K562 (cell line): ENCODE measurements around the gene GIMAP8. TPM values are rescaled to one million over a fixed set of nuclear protein-coding genes. Genes with fewer than 3 reads are reported as not detected.

Source experiments
- CAMTA2 ChIP-seq: fragments of 250-450 bp; sonication (Bioruptor Pico); conservative IDR thresholded peaks from 2 replicates; pipeline ENCODE4 v1.5.1; 2022
- EGR1 ChIP-seq: fragments of 450-650 bp; conservative IDR thresholded peaks from 2 replicates; pipeline ENCODE4 v1.6.1; 2017; ENCODE audit warnings: mild to moderate bottlenecking
- MCM3 ChIP-seq: fragments of 450-650 bp; IDR thresholded peaks from 2 replicates; pipeline ENCODE4 v1.6.1; 2016
- SPI1 ChIP-seq: IDR thresholded peaks from 2 replicates; pipeline ENCODE4 v1.6.1; 2011; ENCODE audit warnings: low read depth, low read length, control low read depth, borderline replicate concordance
- SRSF7 ChIP-seq: fragments of 200-400 bp; formaldehyde crosslinking; optimal IDR thresholded peaks from 2 replicates; pipeline ENCODE3; 2017; ENCODE audit warnings: mild to moderate bottlenecking, low read depth, low read length
- TCF3 ChIP-seq: sonication (generic); formaldehyde crosslinking; IDR thresholded peaks from 2 replicates; pipeline ENCODE4 v1.4.0; 2020; ENCODE audit warnings: mild to moderate bottlenecking, missing genetic modification reagents
- ZFP30 ChIP-seq: fragments of 250-450 bp; sonication (Bioruptor Pico); IDR thresholded peaks from 2 replicates; pipeline ENCODE4 v1.8.0; 2022; ENCODE audit warnings: moderate library complexity, mild to moderate bottlenecking, inconsistent platforms, borderline replicate concordance
- ZNF316 ChIP-seq: fragments of 450-650 bp; IDR thresholded peaks from 2 replicates; pipeline ENCODE4 v1.6.1; 2016
- ZNF707 ChIP-seq: fragments of 250-450 bp; sonication (Bioruptor Pico); conservative IDR thresholded peaks from 2 replicates; pipeline ENCODE4 v1.8.0; 2022; ENCODE audit warnings: inconsistent platforms, mild to moderate bottlenecking, moderate library complexity
- polyA plus RNA-seq, 8 experiments: library from polyadenylated mRNA; depleted of rRNA in 4 of 8; stranded (reverse) in 5 of 8; unstranded in 3 of 8; fragments of >200 nt; fragmentation: Nextera tagmentation in 2 of 8; fragmentation: Illumina TruSeq in 1 of 8; extraction: Ambion mirVana in 2 of 8; extraction: Trizol in 1 of 8; gene quantifications; 2 replicates each; pipeline versions ENCODE4 v1.2.1 to v1.2.3, GENCODE V29; 2011 to 2014; ENCODE audit warnings: inconsistent platforms in 1 of 8, missing spikeins in 1 of 8
- total RNA-seq, 7 experiments: library from RNA; depleted of rRNA in 6 of 7; stranded (reverse); fragments of >200 nt in 6 of 7; fragmentation: Illumina TruSeq in 2 of 7; extraction: Trizol in 2 of 7; gene quantifications; 2 replicates each; pipeline versions ENCODE4 v1.2.1 to v1.2.3, GENCODE V29; 2011 to 2021; ENCODE audit warnings: low replicate concordance in 1 of 7
- TF ChIP-seq, protein P1 (sequence below), 2 experiments: fragments of 450-650 bp in 1 of 2; sonication (generic) in 1 of 2; formaldehyde crosslinking in 1 of 2; IDR thresholded peaks; 2 replicates each; pipeline versions ENCODE4 v1.7.1 to v1.9.0; 2016 to 2022; ENCODE audit warnings: inconsistent platforms in 1 of 2, mild to moderate bottlenecking in 1 of 2, missing genetic modification reagents in 1 of 2
- TF ChIP-seq, protein P2 (sequence below): fragments of 250-450 bp; sonication (Bioruptor Pico); IDR thresholded peaks from 2 replicates; pipeline ENCODE4 v1.8.0; 2021; ENCODE audit warnings: moderate library complexity, mild to moderate bottlenecking, inconsistent platforms
- TF ChIP-seq, protein P3 (sequence below): fragments of 250-450 bp; sonication (Bioruptor Pico); IDR thresholded peaks from 2 replicates; pipeline ENCODE4 v1.8.0; 2022; ENCODE audit warnings: inconsistent platforms

Gene GIMAP8
- total and polyA plus RNA-seq, 9 of the 15 experiments (the other 6 are each of a cell fraction or from before 2014, with no cell fraction given) = not detected

- TF ChIP-seq, protein P1, sequence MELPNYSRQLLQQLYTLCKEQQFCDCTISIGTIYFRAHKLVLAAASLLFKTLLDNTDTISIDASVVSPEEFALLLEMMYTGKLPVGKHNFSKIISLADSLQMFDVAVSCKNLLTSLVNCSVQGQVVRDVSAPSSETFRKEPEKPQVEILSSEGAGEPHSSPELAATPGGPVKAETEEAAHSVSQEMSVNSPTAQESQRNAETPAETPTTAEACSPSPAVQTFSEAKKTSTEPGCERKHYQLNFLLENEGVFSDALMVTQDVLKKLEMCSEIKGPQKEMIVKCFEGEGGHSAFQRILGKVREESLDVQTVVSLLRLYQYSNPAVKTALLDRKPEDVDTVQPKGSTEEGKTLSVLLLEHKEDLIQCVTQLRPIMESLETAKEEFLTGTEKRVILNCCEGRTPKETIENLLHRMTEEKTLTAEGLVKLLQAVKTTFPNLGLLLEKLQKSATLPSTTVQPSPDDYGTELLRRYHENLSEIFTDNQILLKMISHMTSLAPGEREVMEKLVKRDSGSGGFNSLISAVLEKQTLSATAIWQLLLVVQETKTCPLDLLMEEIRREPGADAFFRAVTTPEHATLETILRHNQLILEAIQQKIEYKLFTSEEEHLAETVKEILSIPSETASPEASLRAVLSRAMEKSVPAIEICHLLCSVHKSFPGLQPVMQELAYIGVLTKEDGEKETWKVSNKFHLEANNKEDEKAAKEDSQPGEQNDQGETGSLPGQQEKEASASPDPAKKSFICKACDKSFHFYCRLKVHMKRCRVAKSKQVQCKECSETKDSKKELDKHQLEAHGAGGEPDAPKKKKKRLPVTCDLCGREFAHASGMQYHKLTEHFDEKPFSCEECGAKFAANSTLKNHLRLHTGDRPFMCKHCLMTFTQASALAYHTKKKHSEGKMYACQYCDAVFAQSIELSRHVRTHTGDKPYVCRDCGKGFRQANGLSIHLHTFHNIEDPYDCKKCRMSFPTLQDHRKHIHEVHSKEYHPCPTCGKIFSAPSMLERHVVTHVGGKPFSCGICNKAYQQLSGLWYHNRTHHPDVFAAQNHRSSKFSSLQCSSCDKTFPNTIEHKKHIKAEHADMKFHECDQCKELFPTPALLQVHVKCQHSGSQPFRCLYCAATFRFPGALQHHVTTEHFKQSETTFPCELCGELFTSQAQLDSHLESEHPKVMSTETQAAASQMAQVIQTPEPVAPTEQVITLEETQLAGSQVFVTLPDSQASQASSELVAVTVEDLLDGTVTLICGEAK (IDR thresholded peaks at IDR 0.05) = peak; percentile 38
- TF ChIP-seq, protein P1 (CRISPR knock-in tag; IDR thresholded peaks at IDR 0.05) = no peak; the same call in 1 of the 2 replicates
- no peak for TF ChIP-seq CAMTA2
- TF ChIP-seq ZNF316 = peak; percentile 21; the same call in 1 of the 2 replicates
- no peak for TF ChIP-seq SPI1
- TF ChIP-seq TCF3 (CRISPR knock-in tag) = no peak
- TF ChIP-seq, protein P2, sequence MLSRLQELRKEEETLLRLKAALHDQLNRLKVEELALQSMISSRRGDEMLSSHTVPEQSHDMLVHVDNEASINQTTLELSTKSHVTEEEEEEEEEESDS (CRISPR knock-in tag) = no peak
- TF ChIP-seq EGR1 = peak; percentile 49; the same call in 1 of the 2 replicates
- no peak for TF ChIP-seq MCM3
- TF ChIP-seq ZNF707 (CRISPR knock-in tag) = no peak
- TF ChIP-seq, protein P3, sequence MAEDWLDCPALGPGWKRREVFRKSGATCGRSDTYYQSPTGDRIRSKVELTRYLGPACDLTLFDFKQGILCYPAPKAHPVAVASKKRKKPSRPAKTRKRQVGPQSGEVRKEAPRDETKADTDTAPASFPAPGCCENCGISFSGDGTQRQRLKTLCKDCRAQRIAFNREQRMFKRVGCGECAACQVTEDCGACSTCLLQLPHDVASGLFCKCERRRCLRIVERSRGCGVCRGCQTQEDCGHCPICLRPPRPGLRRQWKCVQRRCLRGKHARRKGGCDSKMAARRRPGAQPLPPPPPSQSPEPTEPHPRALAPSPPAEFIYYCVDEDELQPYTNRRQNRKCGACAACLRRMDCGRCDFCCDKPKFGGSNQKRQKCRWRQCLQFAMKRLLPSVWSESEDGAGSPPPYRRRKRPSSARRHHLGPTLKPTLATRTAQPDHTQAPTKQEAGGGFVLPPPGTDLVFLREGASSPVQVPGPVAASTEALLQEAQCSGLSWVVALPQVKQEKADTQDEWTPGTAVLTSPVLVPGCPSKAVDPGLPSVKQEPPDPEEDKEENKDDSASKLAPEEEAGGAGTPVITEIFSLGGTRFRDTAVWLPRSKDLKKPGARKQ (CRISPR knock-in tag) = no peak
- no peak for TF ChIP-seq SRSF7
- no peak for TF ChIP-seq ZFP30 (CRISPR knock-in tag)
Measured at GRCh38 chr7:150405584-150406311, 44.7 kb upstream of the GIMAP8 start (continued).
